B cell (primary cell): Measurements from ENCODE around the gene CAMP. TPM values are rescaled to one million over a fixed set of nuclear protein-coding genes. Genes with fewer than 3 reads are reported as not detected.

Experiments used
- ATAC-seq: fragments of 200-7000 bp; cut with Tn5 transposase; one replicate; pipeline ENCODE4 v1.10.0; 2021; ENCODE audit warnings: low read depth, mild to moderate bottlenecking, moderate number of reproducible peaks, moderate library complexity
- CTCF ChIA-PET: fragments of 350-600 bp; sonication (Branson Sonifier 250); formaldehyde crosslinking; loops from one replicate; lab custom pipeline; 2021; ENCODE audit warnings: antibody characterized with exemption, inconsistent platforms; lab: Charles Lee
- POLR2A ChIA-PET: fragments of 350-600 bp; sonication (Branson Sonifier 250); formaldehyde crosslinking; loops from one replicate; lab custom pipeline; 2021; ENCODE audit warnings: antibody characterized with exemption; lab: Charles Lee
- DNase-seq: peaks from one replicate; pipeline ENCODE4 v3.0.0; 2013
- H2AFZ ChIP-seq: 2 replicates; pipeline ENCODE4 v1.6.1; 2012; ENCODE audit warnings: mild to moderate bottlenecking, low read depth, low read length; ENCODE audit not compliant: insufficient read depth, poor library complexity, severe bottlenecking
- H3K27ac ChIP-seq, 2 donors: 1 replicate in 1 of 2; 2 replicates in 1 of 2; pipeline ENCODE4 v1.5.1; 2012 to 2013; ENCODE audit warnings: low read length in 2 of 2, mild to moderate bottlenecking in 2 of 2, moderate library complexity in 1 of 2
- H3K27me3 ChIP-seq, 4 experiments: fragments of 200-600 bp in 1 of 4; sonication (generic) in 1 of 4; replicated peaks in 1 of 4; 1 replicate in 2 of 4; 2 replicates in 2 of 4; pipeline versions ENCODE4 v1.6.1 to v1.7.0; 2013 to 2016; ENCODE audit warnings: low read length in 3 of 4, mild to moderate bottlenecking in 2 of 4, mixed read lengths in 1 of 4, moderate library complexity in 1 of 4; ENCODE audit not compliant: insufficient read depth in 4 of 4, control insufficient read depth in 3 of 4; ENCODE audit errors: control extremely low read depth in 1 of 4
- H3K36me3 ChIP-seq, 2 experiments: replicated peaks in 1 of 2; 1 replicate in 1 of 2; 2 replicates in 1 of 2; pipeline versions ENCODE4 v1.6.1 to v1.7.1; 2013; ENCODE audit warnings: low read length in 1 of 2; ENCODE audit not compliant: insufficient read depth in 2 of 2, control insufficient read depth in 1 of 2; ENCODE audit errors: control extremely low read depth in 1 of 2, extremely low read depth in 1 of 2
- H3K4me1 ChIP-seq, 2 donors: fragments of 200-600 bp in 1 of 2; sonication (generic) in 1 of 2; 1 replicate in 1 of 2; 2 replicates in 1 of 2; pipeline versions ENCODE4 v1.5.1 to v1.6.1; 2013 to 2017; ENCODE audit warnings: low read length in 2 of 2; ENCODE audit not compliant: control insufficient read depth in 2 of 2, insufficient read depth in 2 of 2
- H3K4me2 ChIP-seq: replicated peaks from 2 replicates; pipeline ENCODE3; 2012; ENCODE audit warnings: mild to moderate bottlenecking, low read depth, low read length; ENCODE audit not compliant: poor library complexity, severe bottlenecking
- H3K4me3 ChIP-seq, 5 experiments: fragments of 200-600 bp in 1 of 5; sonication (generic) in 1 of 5; 1 replicate in 3 of 5; 2 replicates in 2 of 5; pipeline versions ENCODE4 v1.5.1 to v1.7.0; 2011 to 2016; ENCODE audit warnings: low read length in 4 of 5, mild to moderate bottlenecking in 4 of 5, low read depth in 2 of 5, control low read depth in 1 of 5, moderate library complexity in 1 of 5; ENCODE audit not compliant: insufficient read depth in 1 of 5; ENCODE audit errors: control extremely low read depth in 1 of 5, extremely low read depth in 1 of 5
- H3K79me2 ChIP-seq: fragments of 200-600 bp; sonication (generic); one replicate; pipeline ENCODE4 v1.6.0; 2016; ENCODE audit warnings: low read length; ENCODE audit not compliant: control insufficient read depth, insufficient read depth
- H3K9ac ChIP-seq: fragments of 200-600 bp; sonication (generic); 2 replicates; pipeline ENCODE4 v1.6.1; 2017; ENCODE audit warnings: mild to moderate bottlenecking, low read length, moderate library complexity
- H3K9me3 ChIP-seq, 3 donors: one replicate each; pipeline versions ENCODE4 v1.6.1 to v1.7.1; 2013; ENCODE audit warnings: low read length in 2 of 3; ENCODE audit not compliant: control insufficient read depth in 2 of 3, insufficient read depth in 1 of 3; ENCODE audit errors: control extremely low read depth in 1 of 3
- H4K20me1 ChIP-seq: 2 replicates; pipeline ENCODE4 v1.6.0; 2012; ENCODE audit warnings: mild to moderate bottlenecking, low read length; ENCODE audit not compliant: insufficient read depth, control insufficient read depth, poor library complexity, severe bottlenecking
- H3K27ac Mint-ChIP-seq: one replicate; pipeline ENCODE4 v1.8.0; 2021; ENCODE audit warnings: mixed read lengths
- H3K27me3 Mint-ChIP-seq: one replicate; pipeline ENCODE4 v1.8.0; 2021; ENCODE audit warnings: mixed read lengths
- H3K4me1 Mint-ChIP-seq: one replicate; pipeline ENCODE4 v1.8.0; 2021; ENCODE audit warnings: mixed read lengths
- H3K4me3 Mint-ChIP-seq: one replicate; pipeline ENCODE4 v1.8.0; 2021; ENCODE audit warnings: mixed read lengths
- H3K9me3 Mint-ChIP-seq: one replicate; pipeline ENCODE4 v1.8.0; 2022; ENCODE audit warnings: mixed read lengths; ENCODE audit not compliant: insufficient read depth
- CTCF ChIP-seq: fragments of 200-600 bp; IDR thresholded peaks from one replicate; pipeline ENCODE4 v1.8.0; 2022; ENCODE audit warnings: antibody characterized with exemption, mild to moderate bottlenecking
- EZH2 ChIP-seq: IDR thresholded peaks from 2 replicates; pipeline ENCODE4 v1.6.1; 2012; ENCODE audit warnings: borderline replicate concordance, low read depth, mild to moderate bottlenecking, moderate library complexity, low read length; ENCODE audit not compliant: insufficient read depth, poor library complexity, severe bottlenecking
- WGBS: methylation state at CpG from one replicate; pipeline ENCODE4 v1.1.5; 2013; ENCODE audit warnings: missing lambda C conversion rate; ENCODE audit not compliant: insufficient coverage; 5-methylcytosine and 5-hydroxymethylcytosine counted together
- intact Hi-C: fragments of 100-400 bp; cut with micrococcal nuclease; formaldehyde crosslinking; loops from one replicate; pipeline ENCODE4 v1.10.0; 2022
- polyA plus RNA-seq: library from polyadenylated mRNA; depleted of rRNA; stranded (reverse); fragments of >200 nt; gene quantifications from 2 replicates; pipeline ENCODE4 v1.2.3, GENCODE V29; 2012
- total RNA-seq, 2 donors: library from RNA; stranded (reverse); fragments of 120-200 nt in 1 of 2; gene quantifications; 1 replicate in 1 of 2; 2 replicates in 1 of 2; pipeline versions ENCODE4 v1.2.3 to v1.2.4, GENCODE V29; 2013 to 2022

CAMP gene
- total and polyA plus RNA-seq, 2 donors (not counting 1 experiment from before 2014, with no cell fraction given), result 0.30 TPM; not detected in 1

DNA sequence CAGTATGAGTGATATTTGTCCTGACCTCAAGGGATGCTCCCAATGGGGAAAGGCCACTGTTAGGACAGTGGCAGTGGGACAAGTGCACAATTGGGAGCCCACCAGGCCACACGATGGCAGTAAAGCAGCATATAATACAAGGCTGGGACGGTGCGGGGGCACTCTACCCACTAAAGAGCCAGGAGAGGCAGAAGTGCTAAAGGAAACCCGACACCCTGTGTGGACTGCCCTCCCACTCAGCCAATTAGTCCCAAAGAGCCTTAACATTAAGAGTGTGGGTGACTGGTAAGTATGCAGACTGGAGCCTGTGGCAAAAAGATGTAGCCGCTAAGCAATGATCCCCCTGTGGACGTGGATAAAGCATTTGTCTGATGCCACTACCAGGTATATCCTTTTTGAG is 9.4 kb downstream of the CAMP start:
- DNase-seq, result peak; percentile 74
- no peaks in the 10 kb centered on the region for H4K20me1 ChIP-seq
- peak overlapping the region; percentile 30 for H3K9ac ChIP-seq
- H3K9me3 ChIP-seq, result no peaks in the 10 kb centered on the region
- no peaks in the 10 kb centered on the region for H3K79me2 ChIP-seq
- intact Hi-C loops, result loop anchor here (1.0 kb wide), 2 partner anchors 204 to 316 kb away; no protein-coding TSS in a partner anchor
- peaks cover 14 to 27% of the 10 kb centered on the region in 2 donors for H3K4me1 ChIP-seq
- no peaks in the 10 kb centered on the region for H3K36me3 ChIP-seq
- Mint-ChIP-seq H3K27me3 (no peaks in the 10 kb centered on the region), H3K4me1 (peaks cover 29% of the 10 kb centered on the region), H3K4me3 (peak overlapping the region; percentile 56), H3K27ac (peak overlapping the region; percentile 42), H3K9me3 (no peaks in the 10 kb centered on the region)
- CTCF ChIA-PET, result interaction anchor here (0.7 to 7.7 kb wide), 3 partner anchors 168 to 207 kb away, joined by 3 to 59 read pairs (median 10); partner anchors contain the start of genes CCDC51 and TMA7
- 28% methylated on average over 5 of the region's 6 CpGs for WGBS
- POLR2A ChIA-PET, result no interaction called here
- H2AFZ ChIP-seq, result peak overlapping the region; percentile 85
- H3K4me3 ChIP-seq, result peak overlapping the region in 1 of 5 experiments; percentile 33
- TF ChIP-seq EZH2, result no peak
- TF ChIP-seq CTCF, result peak; percentile 68
- H3K4me2 ChIP-seq, result peak overlapping the region; percentile 63
- H3K27me3 ChIP-seq, result no peaks in the 10 kb centered on the region
- ATAC-seq, result peak; percentile 99
- no peak overlapping the region for H3K27ac ChIP-seq

DNA sequence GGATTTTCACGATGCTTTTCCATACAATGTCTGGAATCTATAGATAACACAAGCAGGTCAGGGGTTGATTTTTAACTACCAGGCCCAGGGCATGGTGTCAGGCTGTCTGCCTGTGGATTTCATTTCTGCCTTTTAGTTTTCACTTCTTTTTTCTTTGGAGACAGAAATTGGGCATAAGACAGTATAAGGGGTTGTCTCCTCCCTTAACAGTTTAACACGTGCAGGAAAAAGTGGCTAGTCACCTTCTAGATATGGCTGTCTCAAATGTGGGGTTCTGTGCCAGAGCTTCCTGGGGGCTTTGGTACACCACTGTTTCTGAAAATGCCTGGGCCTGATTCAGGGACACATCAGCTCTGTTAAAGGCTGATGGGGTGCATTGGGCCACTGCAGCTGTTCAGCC is 10.2 kb downstream of the CAMP start:
- Histone ChIP-seq H3K4me3 (no peak overlapping the region), H2AFZ (peak overlapping the region; percentile 85), H3K36me3 (no peaks in the 10 kb centered on the region), H3K4me1 (peaks cover 14 to 27% of the 10 kb centered on the region in 2 donors), H3K79me2 (no peaks in the 10 kb centered on the region), H3K27me3 (no peaks in the 10 kb centered on the region), H3K9ac (no peak overlapping the region), H3K27ac (no peak overlapping the region), H4K20me1 (no peaks in the 10 kb centered on the region), H3K9me3 (no peaks in the 10 kb centered on the region), H3K4me2 (no peak overlapping the region)
- ChIA-PET POLR2A (interaction anchor here (0.5 kb wide), 1 partner anchor 219 kb away, joined by 7 read pairs; no protein-coding TSS in a partner anchor), CTCF (interaction anchor here (1.4 to 7.7 kb wide), 2 partner anchors 167 to 203 kb away, joined by 10 to 59 read pairs; no protein-coding TSS in a partner anchor)
- intact Hi-C loops, result no loop called here
- no peak for DNase-seq
- TF ChIP-seq EZH2 (no peak), CTCF (no peak)
- Mint-ChIP-seq H3K4me1 (peaks cover 25% of the 10 kb centered on the region), H3K27ac (peak overlapping the region; percentile 17), H3K27me3 (no peaks in the 10 kb centered on the region), H3K9me3 (no peaks in the 10 kb centered on the region), H3K4me3 (no peak overlapping the region)
- WGBS, result 86% methylated on average over 1 of the region's 2 CpGs
- ATAC-seq, result no peak
